GM10248 (cell line): Measurements from ENCODE around the gene NCOA4.
"Not testable (repeated sequence)": the region's sequence is repeated elsewhere in the genome, so short reads cannot be mapped to it uniquely, and the experiment has no call there.

Experiments used
- CTCF ChIA-PET: fragments of 300-600 bp; sonication (Branson Sonifier 250); formaldehyde crosslinking; extraction: SDS; loops from one replicate; lab custom pipeline; 2021; ENCODE audit warnings: antibody characterized with exemption; lab: Yijun Ruan, JAX
- POLR2A ChIA-PET: fragments of 350-650 bp; sonication (Branson Sonifier 250); formaldehyde crosslinking; extraction: SDS; loops from one replicate; lab custom pipeline; 2020; ENCODE audit warnings: antibody characterized with exemption; lab: Yijun Ruan, JAX
- DNase-seq: peaks from one replicate; pipeline ENCODE4 v3.0.0; 2012; ENCODE audit errors: extremely low spot score
- TF ChIP-seq, protein P1 (sequence below): IDR thresholded peaks from 2 replicates; pipeline ENCODE4 v1.5.1; 2012; ENCODE audit warnings: mild to moderate bottlenecking, low read depth; ENCODE audit errors: extremely low read depth, missing control alignments, control extremely low read depth

Gene NCOA4

DNA sequence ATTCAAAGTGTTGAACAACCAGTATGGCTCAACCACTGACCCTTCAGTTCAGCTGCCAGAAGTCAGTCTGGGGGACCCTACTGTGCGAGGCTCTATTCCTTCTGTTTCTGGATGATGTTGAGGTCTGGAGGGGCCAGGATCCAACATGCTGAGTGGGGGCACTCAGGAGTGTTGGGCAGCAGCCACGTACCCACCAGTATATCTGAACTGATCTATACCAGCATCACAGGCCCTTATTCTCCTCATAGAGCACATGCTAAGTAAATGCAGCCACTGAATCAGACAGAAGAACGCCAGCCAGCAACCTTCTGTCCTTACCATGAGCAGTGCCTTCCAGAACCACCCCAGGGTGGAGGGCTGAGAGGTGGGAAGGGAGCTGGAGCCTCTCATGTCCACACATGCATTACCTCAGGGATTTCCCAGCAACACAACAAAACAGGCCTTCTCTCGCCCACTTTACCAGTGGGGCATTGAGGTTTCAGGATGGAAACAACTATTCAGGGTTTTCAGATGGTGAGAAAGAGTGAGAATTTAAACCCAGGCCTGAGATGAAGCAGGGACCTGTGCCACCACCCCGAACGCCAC, 22.5 kb upstream of the NCOA4 start:
- TF ChIP-seq, protein P1, sequence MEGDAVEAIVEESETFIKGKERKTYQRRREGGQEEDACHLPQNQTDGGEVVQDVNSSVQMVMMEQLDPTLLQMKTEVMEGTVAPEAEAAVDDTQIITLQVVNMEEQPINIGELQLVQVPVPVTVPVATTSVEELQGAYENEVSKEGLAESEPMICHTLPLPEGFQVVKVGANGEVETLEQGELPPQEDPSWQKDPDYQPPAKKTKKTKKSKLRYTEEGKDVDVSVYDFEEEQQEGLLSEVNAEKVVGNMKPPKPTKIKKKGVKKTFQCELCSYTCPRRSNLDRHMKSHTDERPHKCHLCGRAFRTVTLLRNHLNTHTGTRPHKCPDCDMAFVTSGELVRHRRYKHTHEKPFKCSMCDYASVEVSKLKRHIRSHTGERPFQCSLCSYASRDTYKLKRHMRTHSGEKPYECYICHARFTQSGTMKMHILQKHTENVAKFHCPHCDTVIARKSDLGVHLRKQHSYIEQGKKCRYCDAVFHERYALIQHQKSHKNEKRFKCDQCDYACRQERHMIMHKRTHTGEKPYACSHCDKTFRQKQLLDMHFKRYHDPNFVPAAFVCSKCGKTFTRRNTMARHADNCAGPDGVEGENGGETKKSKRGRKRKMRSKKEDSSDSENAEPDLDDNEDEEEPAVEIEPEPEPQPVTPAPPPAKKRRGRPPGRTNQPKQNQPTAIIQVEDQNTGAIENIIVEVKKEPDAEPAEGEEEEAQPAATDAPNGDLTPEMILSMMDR, result no peak
- CTCF ChIA-PET, result interaction anchor here (1.9 kb wide), 1 partner anchor 30 kb away, joined by 4 read pairs; no protein-coding TSS in a partner anchor
- POLR2A ChIA-PET, result no interaction called here
- DNase-seq, result no peak

DNA sequence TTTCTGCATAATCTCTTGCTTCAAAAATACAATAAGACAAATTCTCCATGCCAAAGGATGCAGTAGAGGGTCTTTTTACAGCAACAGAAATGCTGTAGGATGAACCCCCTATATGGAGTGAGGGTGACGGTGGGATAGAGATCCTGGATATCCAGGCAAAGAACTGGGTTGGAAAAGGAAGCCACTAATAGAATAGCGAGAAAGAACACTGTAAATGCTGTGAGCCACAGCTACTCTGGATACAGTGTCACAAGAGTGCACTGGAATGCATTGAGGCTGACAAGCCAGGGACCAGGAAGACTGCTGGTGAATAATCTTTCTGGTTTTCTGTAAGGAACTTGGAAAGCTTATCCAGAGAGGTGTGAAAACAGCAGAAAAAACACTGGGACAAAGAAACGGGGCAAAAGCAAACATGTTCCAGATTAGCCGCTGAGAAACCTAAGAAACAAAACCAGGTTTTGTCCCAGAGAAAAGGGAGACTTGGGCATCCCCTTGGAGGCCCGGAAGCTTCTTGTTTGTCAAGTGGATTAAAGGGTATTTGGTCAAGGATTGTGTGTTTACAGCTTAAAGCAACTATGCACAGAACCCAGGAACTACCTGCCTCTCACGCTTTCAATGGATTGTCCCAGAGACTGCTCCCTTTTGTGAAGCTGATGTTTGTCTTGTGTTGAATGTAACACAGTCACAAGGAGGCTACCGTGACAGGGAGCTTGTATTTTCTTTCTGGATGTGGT, 21.8 kb upstream of the NCOA4 start:
- TF ChIP-seq, protein P1, result no peak
- DNase-seq, result no peak
- ChIA-PET POLR2A (no interaction called here), CTCF (interaction anchor here (1.9 kb wide), 1 partner anchor 29 kb away, joined by 4 read pairs; no protein-coding TSS in a partner anchor)

DNA sequence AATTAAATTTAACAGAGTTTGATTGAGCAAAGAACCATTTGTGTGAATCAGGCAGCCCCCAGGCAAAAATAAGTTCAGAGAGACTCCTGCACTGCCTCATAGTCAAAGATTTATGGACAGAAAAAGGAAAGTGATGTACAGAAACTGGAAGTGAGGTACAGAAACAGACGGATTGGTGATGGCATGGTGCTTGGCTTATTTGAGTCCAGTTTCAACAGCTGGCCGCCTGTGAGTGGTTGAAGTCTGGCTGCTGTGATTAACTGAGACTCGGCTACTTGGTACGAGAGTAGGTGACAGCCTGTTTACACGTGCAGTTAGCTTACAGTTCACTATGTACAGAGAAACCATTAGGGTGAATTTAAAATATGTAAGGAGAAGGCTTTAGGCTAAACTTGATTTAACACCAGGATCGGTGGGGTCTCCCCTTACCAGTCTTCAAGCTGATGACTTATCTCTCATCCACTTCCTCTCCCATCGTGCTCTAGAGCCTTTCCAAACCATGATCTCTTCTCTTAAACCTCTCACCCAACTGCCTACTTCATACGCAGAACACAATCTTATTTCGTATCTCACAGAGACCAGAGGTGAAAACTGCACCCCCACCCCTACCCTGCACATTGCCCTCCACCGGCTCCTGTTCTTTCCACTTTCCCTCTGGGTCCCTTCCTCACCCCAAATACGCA, 20.7 kb upstream of the NCOA4 start:
- ChIA-PET CTCF (no interaction called here), POLR2A (no interaction called here)
- TF ChIP-seq, protein P1, result no peak
- no peak for DNase-seq

DNA sequence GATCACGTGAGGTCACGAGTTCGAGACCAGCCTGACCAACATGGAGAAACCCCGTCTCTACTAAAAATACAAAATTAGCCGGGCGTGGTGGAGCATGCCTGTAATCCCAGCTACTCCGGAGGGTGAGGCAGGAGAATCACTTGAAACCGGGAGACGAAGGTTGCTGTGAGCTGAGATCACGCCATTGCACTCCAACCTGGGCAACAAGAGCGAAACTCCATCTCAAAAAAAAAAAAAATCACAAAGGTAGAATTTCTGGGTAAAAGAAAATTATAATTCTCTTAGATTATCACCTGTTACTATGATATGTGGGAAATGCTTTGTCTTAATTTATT, 19.0 kb upstream of the NCOA4 start:
- DNase-seq, CTCF ChIA-PET, POLR2A ChIA-PET: not testable (repeated sequence)

DNA sequence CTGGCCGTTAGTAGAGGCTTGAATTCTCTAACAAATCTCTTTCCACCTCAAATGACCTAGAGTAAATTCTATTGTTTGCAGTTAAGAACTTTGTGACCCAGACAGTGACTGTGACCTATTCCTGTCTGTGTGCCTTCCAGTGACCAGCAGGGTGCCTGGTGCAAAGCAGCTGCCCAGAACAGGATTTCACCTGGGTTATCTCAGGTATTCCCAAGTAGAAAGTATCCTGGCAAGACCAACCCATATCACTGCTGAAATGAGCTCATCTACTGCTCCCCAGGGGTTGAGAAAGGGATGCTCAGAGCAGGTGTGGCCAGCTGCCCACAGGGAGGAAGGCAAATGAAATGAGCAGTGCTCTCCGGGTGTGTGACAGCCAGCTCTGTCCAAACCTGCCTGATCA, 17.7 kb upstream of the NCOA4 start:
- ChIA-PET POLR2A (no interaction called here), CTCF (no interaction called here)
- TF ChIP-seq, protein P1, result no peak
- DNase-seq, result no peak

DNA sequence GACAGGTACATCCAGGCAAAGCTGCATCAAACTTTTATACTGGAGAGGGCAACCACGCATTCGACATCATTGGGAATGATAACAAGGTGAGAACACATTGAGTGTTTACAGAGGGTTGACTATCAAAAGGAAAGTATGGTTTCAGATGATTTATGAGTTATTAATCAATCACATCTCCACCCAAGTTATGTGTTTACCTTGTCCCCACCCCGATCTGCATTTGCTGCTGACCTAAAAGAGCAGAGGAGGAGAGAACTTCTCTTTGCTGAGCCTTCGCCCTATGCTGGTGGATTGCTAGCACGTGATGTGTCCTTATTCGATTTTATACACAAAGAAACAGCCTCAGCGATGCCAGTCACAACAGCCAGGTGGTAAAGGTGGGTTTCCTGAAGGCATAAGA, 15.8 kb upstream of the NCOA4 start, which contains the start of gene MSMB:
Gene MSMB, minus strand, starts transcription at position 9 of the 400 bp plus-strand sequence. CDS start 32 bp downstream, outside the sequence.
- POLR2A ChIA-PET, result no interaction called here
- TF ChIP-seq, protein P1, result no peak
- CTCF ChIA-PET, result interaction anchor here (0.6 to 2.1 kb wide), 2 partner anchors 8 to 17 kb away, joined by 3 to 5 read pairs; no protein-coding TSS in a partner anchor
- DNase-seq, result no peak
